Tibial artery (tissue), 4 donors: ENCODE data around the gene RAP2A.
A peak's percentile ranks its signal among the peaks of the same experiment; 100 is the strongest.

Experiments
- DNase-seq, 2 donors: peaks; one replicate each; pipeline ENCODE4 v3.0.0-alpha.2; 2019
- H3K27ac ChIP-seq, 2 donors: fragments of 200-600 bp; sonication (generic) in 1 of 2; 1 replicate in 1 of 2; 2 replicates in 1 of 2; pipeline ENCODE4 v1.5.1; 2018 to 2019; ENCODE audit warnings: mild to moderate bottlenecking in 1 of 2
- H3K27me3 ChIP-seq, 2 donors: fragments of 200-600 bp; sonication (generic) in 1 of 2; one replicate each; pipeline versions ENCODE4 v1.5.1 to v1.6.0; 2016 to 2019
- H3K36me3 ChIP-seq, 3 donors: fragments of 200-600 bp; sonication (generic) in 2 of 3; one replicate each; pipeline ENCODE4 v1.5.1; 2016 to 2019; ENCODE audit warnings: mild to moderate bottlenecking in 2 of 3
- H3K4me1 ChIP-seq, 4 donors: fragments of 200-600 bp; sonication (generic) in 2 of 4; 1 replicate in 3 of 4; 2 replicates in 1 of 4; pipeline ENCODE4 v1.5.1; 2016 to 2019
- H3K4me3 ChIP-seq, 2 donors: fragments of 200-600 bp; sonication (generic) in 1 of 2; 1 replicate in 1 of 2; 2 replicates in 1 of 2; pipeline ENCODE4 v1.5.1; 2018 to 2019; ENCODE audit warnings: mild to moderate bottlenecking in 2 of 2
- H3K9me3 ChIP-seq, 3 donors: fragments of 200-600 bp; sonication (generic) in 1 of 3; one replicate each; pipeline ENCODE4 v1.5.1; 2016 to 2019
- intact Hi-C: fragments of 100-400 bp; cut with DNase I; formaldehyde crosslinking; loops from one replicate; pipeline ENCODE4 v1.15.0; 2023; ENCODE audit warnings: low total_unique reads
- TF ChIP-seq, protein P1 (sequence below), 2 experiments: fragments of 200-600 bp in 1 of 2; fragments of 450-650 bp in 1 of 2; IDR thresholded peaks; one replicate each; pipeline ENCODE4 v1.5.1; 2017 to 2019; ENCODE audit warnings: antibody characterized with exemption in 2 of 2, mild to moderate bottlenecking in 1 of 2, moderate library complexity in 1 of 2

Gene RAP2A

DNA sequence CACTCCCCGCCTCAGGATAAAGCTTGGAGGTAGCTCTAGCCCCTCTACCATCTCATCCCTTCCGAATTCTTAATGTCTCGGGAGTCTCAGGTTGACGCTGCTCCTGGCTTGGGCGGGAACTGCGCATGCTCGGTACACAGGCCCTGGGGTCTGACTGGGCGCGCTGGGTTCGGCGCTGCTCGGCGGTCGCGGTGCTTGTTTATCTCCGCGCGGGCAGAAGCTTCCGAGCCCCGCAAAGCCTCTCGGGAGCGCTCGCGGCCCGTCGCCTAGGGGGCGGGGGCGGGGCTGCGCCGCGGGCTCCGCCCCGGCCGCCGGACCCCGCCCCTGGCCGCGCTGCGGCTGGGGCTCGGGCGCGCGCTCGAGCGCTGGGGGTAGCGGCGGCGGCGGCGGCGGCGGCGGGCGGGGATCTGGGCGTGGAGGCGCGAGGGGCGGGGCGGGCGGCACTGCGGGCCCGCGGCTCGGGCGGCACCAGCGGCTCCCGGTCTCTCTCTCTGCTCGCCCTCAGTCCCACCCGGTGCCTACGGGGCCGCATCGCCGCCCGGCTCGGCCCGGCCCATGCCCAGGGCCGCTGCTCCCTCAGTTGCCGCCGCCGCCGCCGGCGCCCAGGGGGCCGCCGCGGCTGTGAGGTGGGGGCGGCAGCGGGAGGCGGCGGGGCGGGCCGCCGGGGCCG, at the start of gene RAP2A:
RAP2A (plus strand) TSS at position 443 of the 670 bp plus-strand sequence. CDS start 302 bp downstream, outside the sequence.
- no peaks in the 10 kb centered on the region for H3K36me3 ChIP-seq
- intact Hi-C loops = loop anchor here (5.0 kb wide), 1 partner anchor 543 kb away; no protein-coding TSS in a partner anchor
- no peaks in the 10 kb centered on the region for H3K27me3 ChIP-seq
- no peaks in the 10 kb centered on the region for H3K9me3 ChIP-seq
- TF ChIP-seq, protein P1, sequence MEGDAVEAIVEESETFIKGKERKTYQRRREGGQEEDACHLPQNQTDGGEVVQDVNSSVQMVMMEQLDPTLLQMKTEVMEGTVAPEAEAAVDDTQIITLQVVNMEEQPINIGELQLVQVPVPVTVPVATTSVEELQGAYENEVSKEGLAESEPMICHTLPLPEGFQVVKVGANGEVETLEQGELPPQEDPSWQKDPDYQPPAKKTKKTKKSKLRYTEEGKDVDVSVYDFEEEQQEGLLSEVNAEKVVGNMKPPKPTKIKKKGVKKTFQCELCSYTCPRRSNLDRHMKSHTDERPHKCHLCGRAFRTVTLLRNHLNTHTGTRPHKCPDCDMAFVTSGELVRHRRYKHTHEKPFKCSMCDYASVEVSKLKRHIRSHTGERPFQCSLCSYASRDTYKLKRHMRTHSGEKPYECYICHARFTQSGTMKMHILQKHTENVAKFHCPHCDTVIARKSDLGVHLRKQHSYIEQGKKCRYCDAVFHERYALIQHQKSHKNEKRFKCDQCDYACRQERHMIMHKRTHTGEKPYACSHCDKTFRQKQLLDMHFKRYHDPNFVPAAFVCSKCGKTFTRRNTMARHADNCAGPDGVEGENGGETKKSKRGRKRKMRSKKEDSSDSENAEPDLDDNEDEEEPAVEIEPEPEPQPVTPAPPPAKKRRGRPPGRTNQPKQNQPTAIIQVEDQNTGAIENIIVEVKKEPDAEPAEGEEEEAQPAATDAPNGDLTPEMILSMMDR (IDR thresholded peaks at IDR 0.05) = no peak
- H3K4me3 ChIP-seq = peak within 1 kb of the TSS; percentile 74 to 91
- H3K4me1 ChIP-seq = peaks cover 0 to 34% (median 2%) of the 10 kb centered on the region in 4 donors
- H3K27ac ChIP-seq = peak within 1 kb of the TSS; percentile 97 to 100
- DNase-seq = peak; percentile 86 to 95

DNA sequence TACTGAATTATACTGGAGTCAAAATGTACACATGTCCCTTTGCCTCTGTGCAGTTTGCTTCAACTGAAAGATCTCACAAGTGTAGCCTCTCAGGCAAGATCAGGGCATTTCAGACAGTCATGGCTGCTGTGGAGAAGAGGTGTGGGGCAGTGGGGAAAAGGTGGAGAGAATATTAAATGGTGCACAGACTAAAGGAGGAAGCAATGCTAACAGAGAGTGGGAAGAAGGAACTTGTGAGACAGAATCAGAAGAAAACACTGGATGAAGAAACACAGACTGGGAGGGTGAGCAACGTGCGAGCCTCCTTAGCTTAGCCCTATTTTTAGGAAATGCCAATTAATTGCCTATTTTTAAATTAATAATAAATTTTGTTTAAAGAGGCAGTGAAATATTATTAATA, 49.6 kb upstream of the RAP2A start:
- H3K9me3 ChIP-seq = no peaks in the 10 kb centered on the region
- H3K36me3 ChIP-seq = peaks cover 13 to 51% (median 25%) of the 10 kb centered on the region in 3 donors
- H3K4me3 ChIP-seq = no peak overlapping the region
- H3K27me3 ChIP-seq = no peaks in the 10 kb centered on the region
- H3K27ac ChIP-seq = no peak overlapping the region
- DNase-seq = no peak
- peaks cover 0 to 15% (median 0%) of the 10 kb centered on the region in 4 donors for H3K4me1 ChIP-seq
- TF ChIP-seq, protein P1 (IDR thresholded peaks at IDR 0.05) = no peak
- intact Hi-C loops = no loop called here

DNA sequence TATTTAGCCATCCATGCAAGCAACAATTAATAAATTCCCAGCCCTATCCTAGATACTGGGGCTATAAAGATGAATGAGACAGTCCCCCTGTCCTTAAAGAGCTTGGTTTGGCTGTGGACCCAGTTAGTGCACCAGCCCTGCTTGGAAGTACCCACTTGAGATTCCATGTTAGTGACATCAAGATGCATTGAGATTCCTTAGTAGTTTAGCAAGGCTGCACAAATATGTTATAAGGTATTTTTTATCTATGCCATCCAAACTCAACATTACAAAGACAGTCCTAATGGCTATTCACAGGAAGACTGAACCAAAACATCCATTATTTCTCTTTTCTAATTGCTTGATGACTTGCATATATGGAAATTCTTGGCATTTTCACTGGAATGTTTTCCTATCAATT, 48.8 kb upstream of the RAP2A start:
- Histone ChIP-seq H3K9me3 (no peaks in the 10 kb centered on the region), H3K27me3 (no peaks in the 10 kb centered on the region), H3K36me3 (peaks cover 13 to 49% (median 25%) of the 10 kb centered on the region in 3 donors), H3K4me1 (peaks cover 0 to 15% (median 0%) of the 10 kb centered on the region in 4 donors), H3K27ac (no peak overlapping the region), H3K4me3 (no peak overlapping the region)
- TF ChIP-seq, protein P1 (IDR thresholded peaks at IDR 0.05) = no peak
- DNase-seq = no peak
- intact Hi-C loops = no loop called here

DNA sequence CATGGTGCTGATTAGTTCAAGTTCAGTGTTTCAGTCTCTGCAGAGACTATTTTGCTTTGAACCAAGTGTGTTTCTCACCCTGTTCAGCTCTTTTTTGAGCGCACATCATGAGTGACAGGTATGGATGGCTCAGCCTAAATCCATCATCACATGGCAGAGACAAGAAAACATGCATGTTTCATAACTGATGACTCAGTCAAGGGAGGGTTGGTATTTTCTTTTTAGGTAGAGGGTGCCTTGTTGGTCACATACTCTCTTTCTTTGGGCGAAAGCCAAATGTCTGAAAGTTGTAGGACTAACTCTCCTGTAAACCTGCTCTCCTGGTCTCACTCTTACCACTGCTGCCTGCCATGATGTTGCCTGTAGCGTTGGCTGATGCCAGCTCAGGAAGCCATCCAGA, 48.1 kb upstream of the RAP2A start:
- TF ChIP-seq, protein P1 (IDR thresholded peaks at IDR 0.05) = no peak
- peaks cover 13 to 42% (median 21%) of the 10 kb centered on the region in 3 donors for H3K36me3 ChIP-seq
- intact Hi-C loops = no loop called here
- no peak overlapping the region for H3K27ac ChIP-seq
- H3K4me3 ChIP-seq = no peak overlapping the region
- H3K9me3 ChIP-seq = no peaks in the 10 kb centered on the region
- DNase-seq = no peak
- no peaks in the 10 kb centered on the region for H3K27me3 ChIP-seq
- H3K4me1 ChIP-seq = peaks cover 0 to 15% (median 0%) of the 10 kb centered on the region in 4 donors

DNA sequence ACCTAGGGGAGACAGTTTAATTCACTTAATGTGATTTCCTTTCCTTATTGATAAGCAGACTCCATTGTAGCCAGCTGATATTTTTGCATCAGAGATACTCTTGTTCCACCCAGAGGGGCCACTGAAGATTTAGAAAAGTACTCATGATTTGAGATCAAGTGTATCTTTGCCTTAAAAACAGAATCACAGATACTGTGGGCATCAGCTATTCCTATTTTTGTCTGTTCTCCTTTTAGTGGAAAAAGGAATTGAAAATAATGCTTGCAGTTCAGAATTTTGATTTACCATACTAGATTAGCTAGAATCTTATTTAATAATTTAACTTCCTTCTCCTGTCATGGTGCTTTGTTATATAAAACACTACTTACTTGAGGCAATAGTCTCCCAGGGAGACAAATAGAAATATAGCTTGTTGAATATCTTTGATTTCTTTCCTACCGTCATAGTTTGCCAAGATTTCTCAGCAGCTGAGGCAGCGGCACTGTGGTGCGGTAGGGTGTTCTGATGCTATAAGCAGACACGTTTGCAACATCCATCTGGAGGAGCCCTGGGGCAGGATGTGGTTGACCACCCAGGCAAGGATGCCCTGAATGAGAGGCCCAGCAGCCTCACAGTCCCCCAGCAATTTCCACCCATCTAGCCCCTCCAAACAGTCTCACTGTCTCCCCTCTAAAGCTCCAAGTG, 47.0 kb upstream of the RAP2A start:
- no peak for DNase-seq
- no peak overlapping the region for H3K27ac ChIP-seq
- H3K4me1 ChIP-seq = peaks cover 0 to 15% (median 0%) of the 10 kb centered on the region in 4 donors
- no peaks in the 10 kb centered on the region for H3K27me3 ChIP-seq
- peaks cover 11 to 51% (median 16%) of the 10 kb centered on the region in 3 donors for H3K36me3 ChIP-seq
- H3K9me3 ChIP-seq = no peaks in the 10 kb centered on the region
- H3K4me3 ChIP-seq = no peak overlapping the region
- TF ChIP-seq, protein P1 (IDR thresholded peaks at IDR 0.05) = no peak
- intact Hi-C loops = no loop called here
